ENCODE data around the gene NTN1.

Gene NTN1

DNA sequence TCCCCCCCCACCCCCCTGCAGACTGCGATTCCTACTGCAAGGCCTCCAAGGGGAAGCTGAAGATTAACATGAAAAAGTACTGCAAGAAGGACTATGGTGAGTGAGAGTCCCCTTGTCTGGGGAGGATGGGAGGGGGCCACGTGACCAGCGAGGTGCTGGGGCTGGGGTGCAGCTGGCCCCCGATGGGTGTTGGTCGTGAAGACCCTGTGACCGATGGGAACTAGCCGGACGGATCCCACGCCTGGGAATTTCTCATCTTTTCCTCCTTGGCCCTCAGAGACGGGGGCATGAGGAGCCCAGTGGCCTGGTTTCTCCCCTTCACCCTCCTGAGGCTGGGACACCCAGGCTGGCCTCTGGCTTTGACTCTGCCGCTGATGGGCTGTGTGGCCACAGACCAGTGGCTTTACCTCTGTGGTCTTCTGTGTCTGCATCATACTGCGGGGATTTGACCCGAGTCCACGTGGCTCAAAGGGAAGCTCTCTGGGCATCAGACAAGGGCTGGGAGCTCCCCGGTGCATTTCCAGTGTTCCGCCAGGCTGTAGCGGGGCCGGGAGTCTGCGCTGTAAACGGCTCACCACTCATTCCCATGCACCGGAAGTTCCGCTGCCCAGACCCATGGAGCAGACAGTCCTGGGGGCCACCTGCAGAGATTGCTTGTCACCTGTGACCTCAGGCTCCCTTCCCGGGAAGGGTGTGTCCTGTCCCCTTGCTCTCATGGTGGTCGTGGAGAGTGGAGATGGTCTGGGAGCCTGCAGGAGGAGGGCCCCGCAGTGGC, 200.0 kb downstream of the NTN1 start:
- no peak for TF ChIP-seq CTCF (IDR thresholded peaks at IDR 0.05; ENCODE audit: borderline replicate concordance, control extremely low read depth, extremely low read depth, insufficient read depth, missing control alignments)
- in situ Hi-C loops (cut with MboI; ENCODE audit: low sequenced_read_pairs, unreplicated experiment): no loop called here
- DNase-seq (ENCODE audit: low spot score): no peak

DNA sequence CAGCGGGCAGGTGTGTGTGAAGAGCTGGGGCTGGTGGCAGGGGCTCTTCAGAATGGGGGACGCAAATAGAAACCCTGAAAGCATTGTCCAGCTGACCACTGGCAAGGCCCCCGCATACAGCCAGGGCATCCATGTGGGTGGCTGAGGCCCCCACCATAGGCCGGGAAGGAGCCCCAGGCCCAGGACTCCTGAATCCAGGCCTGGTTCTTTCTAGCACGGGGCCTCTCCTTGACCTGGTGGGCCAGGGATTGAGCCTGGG, 200.5 kb downstream of the NTN1 start:
- no peak for DNase-seq (ENCODE audit: low spot score)
- no peak for TF ChIP-seq CTCF (IDR thresholded peaks at IDR 0.05; ENCODE audit: borderline replicate concordance, control extremely low read depth, extremely low read depth, insufficient read depth, missing control alignments)
- in situ Hi-C loops (cut with MboI; ENCODE audit: low sequenced_read_pairs, unreplicated experiment): no loop called here

GRCh38 chr17:9223531-9223930, 202.2 kb downstream of the NTN1 start:
- TF ChIP-seq CTCF (IDR thresholded peaks at IDR 0.05; ENCODE audit: borderline replicate concordance, control extremely low read depth, extremely low read depth, insufficient read depth, missing control alignments): no peak
- in situ Hi-C loops (cut with MboI; ENCODE audit: low sequenced_read_pairs, unreplicated experiment): no loop called here
- no peak for DNase-seq (ENCODE audit: low spot score)

GRCh38 chr17:9224485-9224884, 203.2 kb downstream of the NTN1 start:
- in situ Hi-C loops (cut with MboI; ENCODE audit: low sequenced_read_pairs, unreplicated experiment): no loop called here
- DNase-seq (ENCODE audit: low spot score): no peak
- no peak for TF ChIP-seq CTCF (IDR thresholded peaks at IDR 0.05; ENCODE audit: borderline replicate concordance, control extremely low read depth, extremely low read depth, insufficient read depth, missing control alignments)

GRCh38 chr17:9225305-9226101, 204.2 kb downstream of the NTN1 start:
- in situ Hi-C loops (cut with MboI; ENCODE audit: low sequenced_read_pairs, unreplicated experiment): no loop called here
- no peak for DNase-seq (ENCODE audit: low spot score)
- TF ChIP-seq CTCF (IDR thresholded peaks at IDR 0.05; ENCODE audit: borderline replicate concordance, control extremely low read depth, extremely low read depth, insufficient read depth, missing control alignments): no peak

DNA sequence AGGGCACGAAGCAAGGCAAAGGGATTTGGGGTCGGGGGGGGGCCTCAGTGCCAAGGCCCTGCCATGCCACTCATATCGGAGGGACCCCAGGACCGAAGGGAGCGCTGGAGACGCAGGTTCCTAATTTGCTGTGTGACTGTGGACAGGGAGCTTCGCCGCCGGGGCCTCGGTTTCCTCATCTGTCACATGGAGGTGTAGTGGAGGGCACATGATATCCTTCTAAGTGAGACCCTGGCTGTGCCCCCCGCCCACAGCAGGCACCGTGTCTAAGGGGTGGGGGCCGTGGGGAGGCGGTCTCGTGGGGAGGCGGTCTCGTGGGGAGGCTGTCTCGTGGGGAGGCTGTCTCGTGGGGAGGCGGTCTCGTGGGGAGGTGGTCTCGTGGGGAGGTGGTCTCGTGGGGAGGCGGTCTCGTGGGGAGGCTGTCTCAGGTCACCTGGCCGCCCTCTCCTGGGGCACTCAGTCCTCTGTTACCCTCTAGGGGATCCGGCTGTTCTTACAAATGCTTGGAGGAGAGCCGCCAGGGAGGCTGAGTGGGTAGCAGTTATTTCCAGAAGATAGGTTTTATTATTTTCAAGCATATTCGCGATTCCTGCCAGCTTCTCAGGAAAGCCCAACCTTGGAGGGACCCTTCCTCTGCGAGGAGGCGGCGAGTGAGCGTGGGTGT, 205.0 kb downstream of the NTN1 start:
- no peak for TF ChIP-seq CTCF (IDR thresholded peaks at IDR 0.05; ENCODE audit: borderline replicate concordance, control extremely low read depth, extremely low read depth, insufficient read depth, missing control alignments)
- in situ Hi-C loops (cut with MboI; ENCODE audit: low sequenced_read_pairs, unreplicated experiment): no loop called here

More for the DNA sequence above, 205.0 kb downstream of the NTN1 start:
- DNase-seq (ENCODE audit: low spot score): no peak
